Fibroblast of lung (primary cell): Measurements from ENCODE around the gene ERFL. TPM values are rescaled to one million over a fixed set of nuclear protein-coding genes. Genes with fewer than 3 reads are reported as not detected.

ENCODE experiments used
- DNase-seq, 2 donors: peaks; one replicate each; pipeline versions ENCODE4 v3.0.0 to v3.0.0-alpha.2; 2010; ENCODE audit warnings: low read depth in 2 of 2
- H2AFZ ChIP-seq: 2 replicates; pipeline ENCODE4 v1.5.1; 2012; ENCODE audit warnings: low read length, control low read depth, inconsistent platforms
- H3K27ac ChIP-seq: 2 replicates; pipeline ENCODE4 v1.5.1; 2011; ENCODE audit warnings: low read length, control low read depth; ENCODE audit not compliant: insufficient read depth
- H3K27me3 ChIP-seq: 2 replicates; pipeline ENCODE4 v1.5.1; 2011; ENCODE audit warnings: mild to moderate bottlenecking, low read length; ENCODE audit not compliant: control insufficient read depth, insufficient read depth
- H3K36me3 ChIP-seq: 2 replicates; pipeline ENCODE4 v1.5.1; 2011; ENCODE audit warnings: low read length; ENCODE audit not compliant: control insufficient read depth, insufficient read depth
- H3K4me1 ChIP-seq: 2 replicates; pipeline ENCODE4 v1.5.1; 2011; ENCODE audit warnings: low read length; ENCODE audit not compliant: control insufficient read depth, insufficient read depth; ENCODE audit errors: extremely low read depth
- H3K4me2 ChIP-seq: 2 replicates; pipeline ENCODE4 v1.5.1; 2011; ENCODE audit warnings: low read length, control low read depth; ENCODE audit not compliant: insufficient read depth; ENCODE audit errors: extremely low read depth
- H3K4me3 ChIP-seq, 4 experiments: fragments of 200-600 bp in 1 of 4; sonication (generic) in 1 of 4; replicated peaks in 1 of 4; 2 replicates each; pipeline ENCODE4 v1.5.1; 2011 to 2016; ENCODE audit warnings: low read length in 4 of 4, low read depth in 3 of 4, mild to moderate bottlenecking in 3 of 4, control low read depth in 2 of 4, inconsistent platforms in 1 of 4, mixed read lengths in 1 of 4; ENCODE audit not compliant: insufficient read depth in 1 of 4; ENCODE audit errors: control extremely low read depth in 1 of 4
- H3K79me2 ChIP-seq: 2 replicates; pipeline ENCODE4 v1.5.1; 2012; ENCODE audit warnings: mild to moderate bottlenecking, low read length, inconsistent platforms; ENCODE audit not compliant: control insufficient read depth, insufficient read depth
- H3K9ac ChIP-seq: 2 replicates; pipeline ENCODE4 v1.5.1; 2011; ENCODE audit warnings: mild to moderate bottlenecking, low read length, control low read depth; ENCODE audit not compliant: insufficient read depth
- H3K9me3 ChIP-seq: 2 replicates; pipeline ENCODE4 v1.5.1; 2012; ENCODE audit warnings: low read depth, low read length; ENCODE audit not compliant: control insufficient read depth, insufficient read depth
- H4K20me1 ChIP-seq: 2 replicates; pipeline ENCODE4 v1.5.1; 2011; ENCODE audit warnings: low read length; ENCODE audit not compliant: control insufficient read depth, insufficient read depth; ENCODE audit errors: extremely low read depth
- CTCF ChIP-seq, 2 donors: IDR thresholded peaks in 1 of 2; conservative IDR thresholded peaks in 1 of 2; 1 replicate in 1 of 2; 2 replicates in 1 of 2; pipeline ENCODE4 v1.5.1; 2011 to 2012; ENCODE audit warnings: low read length in 2 of 2, control low read depth in 1 of 2, inconsistent platforms in 1 of 2, low read depth in 1 of 2, mild to moderate bottlenecking in 1 of 2
- EZH2 ChIP-seq: IDR thresholded peaks from 2 replicates; pipeline ENCODE4 v1.5.1; 2012; ENCODE audit warnings: low read length, control low read depth, mild to moderate bottlenecking; ENCODE audit errors: missing control alignments
- polyA plus RNA-seq, 2 donors: library from polyadenylated mRNA; depleted of rRNA in 1 of 2; stranded (reverse) in 1 of 2; unstranded in 1 of 2; fragments of >200 nt; gene quantifications; 2 replicates each; pipeline ENCODE4 v1.2.1, GENCODE V29; 2011 to 2012; ENCODE audit warnings: missing spikeins in 1 of 2
- total RNA-seq: library from RNA; depleted of rRNA; stranded (reverse); fragments of >200 nt; gene quantifications from 2 replicates; pipeline ENCODE4 v1.2.1, GENCODE V29; 2014

ERFL gene
- total and polyA plus RNA-seq, 2 donors (not counting 1 experiment from before 2014, with no cell fraction given) = under 0.01 to 0.03 TPM

GRCh38 chr19:41967054-41967783, 39.0 kb upstream of the ERFL start:
- H3K27ac ChIP-seq = no peak overlapping the region
- no peak for TF ChIP-seq EZH2
- TF ChIP-seq CTCF (conservative IDR thresholded peaks at IDR 0.05 in 1 of 2, IDR thresholded peaks at IDR 0.05 in 1 of 2; ENCODE audit: low read depth in 1 of 2, low read length in 2 of 2) = no peak
- H2AFZ ChIP-seq = no peak overlapping the region
- H3K4me1 ChIP-seq = no peaks in the 10 kb centered on the region
- no peaks in the 10 kb centered on the region for H3K9me3 ChIP-seq
- H3K9ac ChIP-seq = no peak overlapping the region
- H3K27me3 ChIP-seq = peaks cover 6% of the 10 kb centered on the region
- no peak overlapping the region for H3K4me2 ChIP-seq
- H3K79me2 ChIP-seq = no peaks in the 10 kb centered on the region
- no peak overlapping the region for H3K4me3 ChIP-seq
- H3K36me3 ChIP-seq = no peaks in the 10 kb centered on the region
- no peak for DNase-seq
- no peaks in the 10 kb centered on the region for H4K20me1 ChIP-seq

GRCh38 chr19:41965106-41965505, 36.9 kb upstream of the ERFL start:
- no peaks in the 10 kb centered on the region for H3K36me3 ChIP-seq
- no peaks in the 10 kb centered on the region for H3K79me2 ChIP-seq
- no peak overlapping the region for H3K4me3 ChIP-seq
- H3K9ac ChIP-seq = no peak overlapping the region
- H3K4me2 ChIP-seq = no peak overlapping the region
- H3K27ac ChIP-seq = no peak overlapping the region
- H3K4me1 ChIP-seq = no peaks in the 10 kb centered on the region
- no peak for DNase-seq
- peaks cover 6% of the 10 kb centered on the region for H3K27me3 ChIP-seq
- TF ChIP-seq EZH2 = no peak
- TF ChIP-seq CTCF (conservative IDR thresholded peaks at IDR 0.05 in 1 of 2, IDR thresholded peaks at IDR 0.05 in 1 of 2; ENCODE audit: low read depth in 1 of 2, low read length in 2 of 2) = no peak
- H2AFZ ChIP-seq = no peak overlapping the region
- no peaks in the 10 kb centered on the region for H4K20me1 ChIP-seq
- no peaks in the 10 kb centered on the region for H3K9me3 ChIP-seq

- Histone ChIP-seq H3K27ac (no peak overlapping the region), H3K4me3 (no peak overlapping the region)
- DNase-seq = no peak
Observed at GRCh38 chr19:41960973-41961372, 32.7 kb upstream of the ERFL start.

More at GRCh38 chr19:41960973-41961372, 32.7 kb upstream of the ERFL start:
- TF ChIP-seq EZH2 (no peak), CTCF (conservative IDR thresholded peaks at IDR 0.05 in 1 of 2, IDR thresholded peaks at IDR 0.05 in 1 of 2; ENCODE audit: low read depth in 1 of 2, low read length in 2 of 2) (no peak)
- Histone ChIP-seq H3K4me1 (peaks cover 4% of the 10 kb centered on the region), H3K36me3 (peaks cover 8% of the 10 kb centered on the region), H3K9me3 (no peaks in the 10 kb centered on the region), H4K20me1 (no peaks in the 10 kb centered on the region), H2AFZ (no peak overlapping the region), H3K79me2 (peaks cover 2% of the 10 kb centered on the region), H3K27me3 (peaks cover 1% of the 10 kb centered on the region), H3K4me2 (no peak overlapping the region), H3K9ac (no peak overlapping the region)
